ENCODE results near the gene PRDM16.

DNA sequence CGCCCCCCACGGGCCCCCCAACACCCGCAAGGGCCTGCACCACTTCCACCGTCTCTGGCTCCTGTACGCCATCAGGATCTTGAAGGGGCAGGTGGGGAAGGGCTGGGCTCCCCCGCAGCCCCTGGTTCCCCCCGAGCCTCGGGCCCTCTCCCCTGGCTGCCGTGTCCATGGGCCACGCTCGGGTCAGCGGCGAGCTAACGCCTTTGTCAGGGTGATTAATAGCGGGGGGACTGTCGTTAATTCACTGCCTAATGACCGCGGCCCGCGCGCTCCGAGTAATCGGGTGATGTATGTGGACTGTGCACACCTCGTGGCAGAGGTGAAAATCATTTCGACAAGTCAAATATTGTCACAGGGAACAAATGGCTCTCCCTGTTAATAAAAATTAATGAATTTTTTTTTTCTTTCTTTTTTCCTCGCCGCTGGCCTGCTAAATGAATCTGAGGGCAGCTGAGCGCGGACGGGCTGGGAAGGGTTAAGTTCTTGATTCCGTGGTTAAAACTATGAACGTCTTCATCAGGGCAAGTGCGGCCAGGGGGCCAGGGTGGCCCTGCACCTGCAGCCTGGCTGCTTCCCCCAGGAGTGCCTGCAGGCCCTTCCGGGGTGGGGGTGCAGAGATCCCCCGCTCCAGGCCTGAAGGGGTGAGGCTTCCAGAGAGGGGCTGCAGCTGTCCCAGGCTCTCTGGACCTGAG is 100.8 kb downstream of the PRDM16 start:
- TF ChIP-seq, protein P1, sequence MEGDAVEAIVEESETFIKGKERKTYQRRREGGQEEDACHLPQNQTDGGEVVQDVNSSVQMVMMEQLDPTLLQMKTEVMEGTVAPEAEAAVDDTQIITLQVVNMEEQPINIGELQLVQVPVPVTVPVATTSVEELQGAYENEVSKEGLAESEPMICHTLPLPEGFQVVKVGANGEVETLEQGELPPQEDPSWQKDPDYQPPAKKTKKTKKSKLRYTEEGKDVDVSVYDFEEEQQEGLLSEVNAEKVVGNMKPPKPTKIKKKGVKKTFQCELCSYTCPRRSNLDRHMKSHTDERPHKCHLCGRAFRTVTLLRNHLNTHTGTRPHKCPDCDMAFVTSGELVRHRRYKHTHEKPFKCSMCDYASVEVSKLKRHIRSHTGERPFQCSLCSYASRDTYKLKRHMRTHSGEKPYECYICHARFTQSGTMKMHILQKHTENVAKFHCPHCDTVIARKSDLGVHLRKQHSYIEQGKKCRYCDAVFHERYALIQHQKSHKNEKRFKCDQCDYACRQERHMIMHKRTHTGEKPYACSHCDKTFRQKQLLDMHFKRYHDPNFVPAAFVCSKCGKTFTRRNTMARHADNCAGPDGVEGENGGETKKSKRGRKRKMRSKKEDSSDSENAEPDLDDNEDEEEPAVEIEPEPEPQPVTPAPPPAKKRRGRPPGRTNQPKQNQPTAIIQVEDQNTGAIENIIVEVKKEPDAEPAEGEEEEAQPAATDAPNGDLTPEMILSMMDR (IDR thresholded peaks at IDR 0.05), result no peak
- TF ChIP-seq EP300 (IDR thresholded peaks at IDR 0.05), result no peak
- no peak for TF ChIP-seq RAD21 (conservative IDR thresholded peaks at IDR 0.05 in 1 of 2, IDR thresholded peaks at IDR 0.05 in 1 of 2)
- no peak for TF ChIP-seq CEBPB (IDR thresholded peaks at IDR 0.05)
- TF ChIP-seq BHLHE40 (IDR thresholded peaks at IDR 0.05; ENCODE audit: low read depth, low read length), result no peak
- TF ChIP-seq, protein P2, sequence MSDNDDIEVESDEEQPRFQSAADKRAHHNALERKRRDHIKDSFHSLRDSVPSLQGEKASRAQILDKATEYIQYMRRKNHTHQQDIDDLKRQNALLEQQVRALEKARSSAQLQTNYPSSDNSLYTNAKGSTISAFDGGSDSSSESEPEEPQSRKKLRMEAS (IDR thresholded peaks at IDR 0.05), result no peak
- no peak for TF ChIP-seq NR3C1 (IDR thresholded peaks at IDR 0.05)
- TF ChIP-seq POLR2A (IDR thresholded peaks at IDR 0.05; ENCODE audit: low read length), result no peak
- TF ChIP-seq, protein P3, sequence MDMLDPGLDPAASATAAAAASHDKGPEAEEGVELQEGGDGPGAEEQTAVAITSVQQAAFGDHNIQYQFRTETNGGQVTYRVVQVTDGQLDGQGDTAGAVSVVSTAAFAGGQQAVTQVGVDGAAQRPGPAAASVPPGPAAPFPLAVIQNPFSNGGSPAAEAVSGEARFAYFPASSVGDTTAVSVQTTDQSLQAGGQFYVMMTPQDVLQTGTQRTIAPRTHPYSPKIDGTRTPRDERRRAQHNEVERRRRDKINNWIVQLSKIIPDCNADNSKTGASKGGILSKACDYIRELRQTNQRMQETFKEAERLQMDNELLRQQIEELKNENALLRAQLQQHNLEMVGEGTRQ (IDR thresholded peaks at IDR 0.05), result no peak
- no peak for TF ChIP-seq FOSL2 (IDR thresholded peaks at IDR 0.05)
- no peak for TF ChIP-seq FOSL2 (CRISPR knock-in tag; IDR thresholded peaks at IDR 0.05)
- TF ChIP-seq NFE2L2 (conservative IDR thresholded peaks at IDR 0.05; ENCODE audit: low read length), result no peak
- TF ChIP-seq KDM1A (IDR thresholded peaks at IDR 0.05; ENCODE audit: low read depth), result no peak
- TF ChIP-seq MAZ (IDR thresholded peaks at IDR 0.05; ENCODE audit: borderline replicate concordance, low read depth, low read length), result no peak
- no peak for TF ChIP-seq RNF2 (IDR thresholded peaks at IDR 0.05; ENCODE audit: borderline replicate concordance, low read depth)

All from A549 (cell line).